CD4-positive, alpha-beta T cell treated with Interleukin-10 for 1 hour (primary cell): ENCODE results near the gene TRPC4AP.
"Not testable (repeated sequence)": the region's sequence is repeated elsewhere in the genome, so short reads cannot be mapped to it uniquely, and the experiment has no call there.

ENCODE experiments used
- DNase-seq: peaks from one replicate; pipeline ENCODE4 v3.0.0-alpha.2; 2020

TRPC4AP gene

GRCh38 chr20:35055445-35056276, 36.9 kb downstream of the TRPC4AP start:
- DNase-seq: no peak

GRCh38 chr20:35054814-35055213, 37.8 kb downstream of the TRPC4AP start:
- no peak for DNase-seq

- DNase-seq: not testable (repeated sequence)
Measured at GRCh38 chr20:35052616-35053015, 40.0 kb downstream of the TRPC4AP start.

DNA sequence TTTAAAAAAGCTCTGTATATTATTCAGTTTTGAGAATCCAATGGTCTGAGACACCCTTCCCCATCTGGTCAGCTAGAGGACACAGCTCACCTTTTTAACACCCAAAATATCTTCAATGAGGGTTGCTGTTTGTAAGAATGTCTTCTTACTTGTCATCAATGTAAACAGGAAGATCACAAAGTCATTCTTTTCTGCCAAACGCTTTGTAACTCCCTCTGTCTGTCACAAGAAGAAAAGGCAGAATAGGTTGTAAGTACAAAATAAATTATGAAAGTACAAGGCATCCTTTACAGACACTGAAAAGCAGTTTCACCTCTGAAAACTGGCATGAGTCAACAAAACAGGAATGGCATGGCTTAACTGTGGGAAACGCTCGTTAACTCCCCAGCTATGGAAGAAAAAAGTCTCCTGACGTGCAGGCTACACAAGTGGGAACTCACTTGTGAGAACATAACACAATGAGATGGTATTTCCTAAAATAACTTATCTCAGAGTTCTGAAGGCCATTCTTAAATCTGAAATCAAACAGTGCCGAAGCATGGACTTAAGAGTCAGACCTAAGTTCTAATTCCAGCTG, 42.7 kb downstream of the TRPC4AP start:
- DNase-seq: no peak

GRCh38 chr20:35048739-35049138, 43.9 kb downstream of the TRPC4AP start:
- no peak for DNase-seq

- DNase-seq: no peak
Measured at GRCh38 chr20:35042268-35042667, 50.3 kb downstream of the TRPC4AP start.

GRCh38 chr20:35040646-35041045, 52.0 kb downstream of the TRPC4AP start:
- no peak for DNase-seq

DNA sequence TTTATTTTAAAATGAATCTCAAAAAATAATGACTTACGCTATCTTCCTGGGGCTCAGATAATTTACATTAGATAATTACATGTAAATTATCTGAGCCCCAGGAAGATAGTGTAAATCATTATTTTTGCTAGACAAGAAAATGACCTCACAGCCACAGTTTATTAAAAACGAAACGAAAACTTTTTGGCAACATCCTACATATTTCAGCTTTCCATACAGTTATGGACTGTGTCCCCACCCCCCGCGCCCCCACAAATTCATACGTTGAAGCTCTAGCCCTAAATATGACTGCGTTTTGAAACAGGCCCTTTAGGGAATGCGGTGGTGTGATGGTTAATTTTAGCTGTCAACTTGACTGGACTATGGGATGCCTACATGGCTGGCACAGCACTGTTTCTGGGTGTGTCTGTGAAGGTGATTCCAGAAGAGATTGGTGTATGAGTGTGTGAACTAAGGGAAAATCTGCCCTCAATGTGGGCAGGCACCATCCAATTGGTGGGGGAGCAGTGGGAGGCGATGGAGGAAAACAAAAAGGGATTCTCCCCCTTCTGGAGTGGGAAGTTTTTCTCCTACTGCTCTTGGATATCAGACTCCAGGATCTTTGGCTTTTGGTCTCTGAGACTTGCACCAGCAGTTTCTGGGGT, 52.6 kb downstream of the TRPC4AP start:
- DNase-seq: no peak

DNA sequence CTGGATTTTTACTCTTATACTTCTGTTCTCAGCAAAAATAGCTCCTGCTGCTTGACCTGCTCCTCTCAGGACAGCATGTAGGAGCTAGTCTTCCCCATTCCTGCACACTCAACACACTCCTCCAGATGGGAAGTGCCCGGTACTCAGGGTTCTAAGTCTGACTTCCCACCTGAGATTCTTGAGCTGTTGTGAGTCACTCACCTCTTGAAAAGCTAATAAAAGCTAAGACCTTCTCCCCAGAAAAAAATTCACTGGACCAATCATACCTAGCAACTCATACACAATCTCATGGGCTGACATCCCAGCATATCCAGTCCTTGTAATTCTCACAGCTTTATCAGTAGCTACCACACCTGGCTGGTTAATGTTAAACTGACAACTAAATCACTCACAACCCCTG, 53.5 kb downstream of the TRPC4AP start:
- DNase-seq: no peak

DNA sequence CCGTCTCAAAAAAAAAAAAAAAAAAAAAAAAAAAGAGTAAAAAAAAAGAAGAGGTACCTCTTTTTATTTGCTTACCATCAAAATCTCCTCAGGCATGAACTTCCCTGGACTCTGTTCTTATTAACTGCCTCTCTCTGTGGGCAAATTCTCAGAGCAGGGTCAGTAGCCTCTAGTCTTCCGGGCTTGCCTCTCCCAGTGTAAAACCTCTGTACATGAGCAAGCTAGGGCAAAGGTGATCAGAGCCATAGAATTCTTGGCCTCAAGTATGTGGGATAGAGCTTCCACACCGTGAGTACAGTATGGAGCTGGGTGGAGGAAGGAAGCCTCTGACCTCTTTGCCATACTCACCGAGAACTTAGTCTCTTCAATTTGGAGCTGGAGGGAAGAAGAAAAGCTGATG, 58.5 kb downstream of the TRPC4AP start:
- no peak for DNase-seq

- DNase-seq: no peak
Measured at GRCh38 chr20:35030136-35030535, 62.5 kb downstream of the TRPC4AP start.

GRCh38 chr20:35027301-35027700, 65.3 kb downstream of the TRPC4AP start:
- DNase-seq: no peak

- DNase-seq: no peak
Measured at GRCh38 chr20:35025116-35025515, 67.5 kb downstream of the TRPC4AP start.

DNA sequence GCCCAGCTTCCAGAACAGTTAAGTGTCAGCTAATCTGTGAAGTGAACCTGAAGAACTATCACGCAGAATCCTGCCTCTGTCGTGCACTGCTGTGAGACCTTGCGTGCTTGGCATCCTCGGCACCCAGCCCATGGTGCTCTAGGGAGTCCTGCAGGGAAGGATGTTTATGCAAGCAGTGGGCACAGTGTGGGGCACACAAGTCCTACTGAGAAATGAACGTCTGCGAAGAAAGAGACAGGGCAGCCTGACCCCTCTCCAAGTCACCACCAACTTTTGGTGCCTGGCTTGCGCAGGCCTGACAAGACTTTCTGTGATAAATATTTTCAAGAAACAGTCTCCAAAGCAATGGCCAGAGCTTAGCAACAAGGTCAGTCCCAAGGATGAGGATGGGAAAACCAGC, 69.0 kb downstream of the TRPC4AP start:
- no peak for DNase-seq

DNA sequence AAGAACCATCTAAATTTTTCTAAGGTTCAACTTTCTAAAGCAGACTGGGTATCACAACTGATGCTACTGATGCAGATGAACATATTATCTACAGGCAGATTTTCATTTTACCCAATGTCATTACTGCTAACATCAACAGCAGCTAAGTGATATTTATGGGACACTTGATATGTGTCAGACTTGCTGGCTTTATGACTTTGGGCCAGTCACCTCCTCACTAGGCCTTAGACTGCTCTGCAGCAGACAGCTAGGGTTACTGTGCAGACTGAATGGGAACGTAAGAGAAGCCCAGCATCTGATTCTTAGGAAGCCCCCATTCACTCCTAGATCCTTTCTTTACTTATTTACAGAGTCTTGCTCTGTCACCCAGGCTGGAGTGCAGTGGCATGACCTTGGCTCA, 70.8 kb downstream of the TRPC4AP start:
- no peak for DNase-seq

DNA sequence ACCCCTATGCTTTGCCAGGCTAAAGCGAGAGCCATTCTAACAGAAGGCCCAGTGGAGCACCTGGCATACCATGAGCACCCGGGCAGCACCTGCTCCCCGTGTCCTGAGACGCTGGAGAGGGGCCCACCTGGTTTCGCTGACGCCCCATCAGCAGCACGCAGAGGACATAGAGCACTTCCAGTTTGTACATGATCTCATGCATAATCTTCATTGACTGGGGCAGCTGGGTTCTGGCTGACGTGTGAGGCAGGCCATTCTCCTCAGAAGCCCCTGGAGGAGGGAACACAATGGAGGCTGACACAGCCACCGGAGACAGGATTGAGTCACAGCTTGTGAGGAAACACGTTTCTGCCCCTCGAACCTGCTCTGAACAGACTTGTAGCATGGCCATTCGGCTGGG, 71.5 kb downstream of the TRPC4AP start:
- no peak for DNase-seq

DNA sequence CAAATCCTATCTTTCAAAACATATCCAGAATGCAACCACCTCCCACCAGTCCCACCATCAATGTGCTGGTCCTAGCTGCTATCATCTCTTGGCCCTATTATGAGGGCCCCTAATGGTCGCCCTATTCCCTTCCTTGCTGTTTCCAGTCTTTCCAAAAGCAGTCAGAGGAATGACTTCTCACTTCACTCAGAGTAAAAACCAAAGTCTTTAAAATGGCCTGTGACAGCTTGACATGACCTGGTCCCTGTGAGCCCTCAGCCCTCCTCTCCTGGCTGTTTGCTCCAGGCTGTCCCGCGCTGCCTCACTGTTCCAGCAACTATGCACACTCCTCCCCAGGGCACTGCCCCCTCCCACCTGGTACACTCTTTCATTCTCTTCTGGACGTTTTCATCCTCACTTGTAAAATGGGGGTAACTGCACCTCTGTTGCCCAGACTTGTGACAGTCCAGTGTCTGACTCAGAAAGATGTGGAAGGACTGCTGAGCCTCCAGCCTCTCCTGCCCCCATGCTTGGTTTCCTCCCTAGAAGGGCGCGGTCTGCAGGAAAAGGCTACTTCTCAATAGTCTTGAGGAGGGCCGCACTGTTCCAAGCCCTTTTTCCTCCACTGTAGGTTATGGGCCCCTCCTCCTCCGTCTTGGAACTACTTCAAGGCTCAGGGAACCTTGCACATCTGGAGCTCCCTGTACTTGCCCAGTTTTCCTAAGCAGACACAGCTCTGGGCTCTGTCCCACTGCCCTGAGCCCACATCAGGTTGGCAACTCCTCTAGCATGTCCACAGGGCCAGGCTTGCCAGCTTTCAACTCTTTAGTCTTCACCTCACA, 72.3 kb downstream of the TRPC4AP start:
- DNase-seq: no peak

GRCh38 chr20:35018590-35019371, 73.8 kb downstream of the TRPC4AP start:
- no peak for DNase-seq

DNA sequence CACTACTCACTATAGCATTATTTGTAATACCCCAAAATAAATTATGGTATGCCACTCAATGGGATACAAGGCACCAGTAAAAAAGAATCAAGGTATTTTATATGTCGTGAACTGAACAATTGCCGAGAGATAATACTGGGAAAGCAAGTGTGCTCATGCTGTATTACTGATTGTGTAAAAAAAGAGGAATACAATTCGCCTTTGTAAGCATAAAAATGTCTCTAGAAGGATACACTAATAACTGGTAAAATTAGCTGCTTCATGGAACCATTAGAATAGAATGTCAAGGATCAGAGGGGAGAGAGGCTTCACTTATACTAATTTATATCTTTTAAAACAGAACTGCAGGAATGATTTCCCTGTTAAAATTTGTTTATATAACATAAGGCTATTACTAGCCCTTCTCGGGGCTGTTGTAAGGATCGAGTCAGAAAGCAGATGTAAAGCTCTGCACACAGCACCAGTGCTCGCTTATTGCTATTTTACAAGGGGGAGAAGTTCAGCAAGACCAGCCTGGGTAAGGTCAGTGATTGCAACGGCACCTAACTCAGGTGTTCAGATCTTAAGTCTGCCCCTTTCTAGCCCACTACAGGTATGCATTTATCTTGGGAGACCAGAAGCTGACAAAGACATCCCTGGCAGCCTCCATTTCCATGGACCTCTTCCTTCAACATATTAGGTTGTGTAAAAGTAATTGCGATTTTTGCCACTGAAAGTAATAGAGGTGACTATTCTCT, 75.3 kb downstream of the TRPC4AP start:
- DNase-seq: no peak

DNA sequence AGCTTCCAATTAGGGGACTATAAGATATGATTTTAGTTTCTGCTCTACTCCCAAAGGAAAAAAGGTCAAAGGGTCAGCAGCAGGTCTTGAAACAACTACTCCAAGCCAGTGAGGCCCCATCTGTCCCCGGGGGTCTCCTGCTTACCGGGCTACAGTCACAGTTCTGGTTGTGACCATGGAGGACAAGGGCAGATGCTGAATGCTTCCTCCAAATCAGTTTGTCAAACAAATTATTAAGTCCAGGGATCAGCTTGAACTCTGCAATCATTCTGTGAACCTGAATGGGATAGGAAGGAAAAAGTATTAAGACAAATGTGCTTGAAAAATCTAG, 76.8 kb downstream of the TRPC4AP start:
- DNase-seq: no peak

- no peak for DNase-seq
Measured at GRCh38 chr20:35014537-35014936, 78.1 kb downstream of the TRPC4AP start.
